ENCODE results near the gene FIGN.

The FIGN gene

DNA sequence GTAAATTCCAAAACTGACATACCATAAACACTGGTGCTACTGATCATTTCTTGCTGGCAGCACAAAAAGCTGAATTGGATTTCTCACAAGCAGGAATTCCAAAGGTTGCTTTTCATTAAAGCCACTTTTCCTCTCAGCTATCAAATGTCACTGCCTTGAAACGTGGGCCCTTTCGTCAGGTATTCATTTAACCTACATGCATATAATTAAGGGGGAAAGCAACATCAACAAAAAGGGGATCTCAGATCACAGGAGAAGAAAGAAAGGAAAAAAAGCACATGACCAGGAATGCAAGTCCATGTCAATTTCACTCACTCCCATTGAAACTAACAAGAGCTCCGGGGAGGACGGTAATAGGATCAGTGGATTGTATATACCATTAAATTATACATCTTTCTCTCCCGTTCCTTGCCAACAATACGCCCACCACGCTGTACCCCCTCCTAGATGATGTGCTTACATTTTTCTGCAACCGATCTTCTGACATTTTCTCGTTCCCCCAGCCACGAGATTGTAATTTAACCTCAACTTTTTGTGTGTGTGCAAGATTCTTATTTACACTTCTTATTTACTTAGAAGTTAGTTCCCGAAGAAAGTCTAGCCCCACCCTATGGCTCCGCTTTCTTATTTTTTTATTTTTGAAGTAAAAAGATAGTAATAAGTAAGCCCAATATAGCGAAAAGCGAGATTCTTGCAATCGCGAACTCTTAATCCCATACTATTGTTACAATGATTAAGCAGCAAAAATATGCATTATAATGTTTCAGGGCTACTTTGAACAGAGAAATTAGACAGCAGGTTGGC, 725 bp downstream of the FIGN start:
- DNase-seq: no peak

DNA sequence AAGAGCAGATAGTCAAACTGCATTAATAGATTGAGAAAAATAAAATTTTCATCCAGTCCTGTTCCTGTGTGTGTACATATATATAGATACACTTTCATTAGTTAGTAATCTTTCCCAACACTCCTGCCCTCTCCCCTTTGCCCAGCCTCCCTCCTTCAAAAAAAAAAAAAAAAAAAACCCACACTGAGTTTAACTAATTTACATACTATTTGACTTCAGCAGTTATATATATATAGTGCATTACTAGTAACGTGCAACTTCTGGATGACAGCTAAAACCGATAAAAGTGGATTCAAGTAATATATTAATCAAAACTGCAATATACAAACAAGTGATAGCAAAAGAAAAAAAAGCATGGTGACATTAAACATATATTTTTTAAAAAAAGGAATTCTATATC, 1.4 kb downstream of the FIGN start:
- no peak for DNase-seq

DNA sequence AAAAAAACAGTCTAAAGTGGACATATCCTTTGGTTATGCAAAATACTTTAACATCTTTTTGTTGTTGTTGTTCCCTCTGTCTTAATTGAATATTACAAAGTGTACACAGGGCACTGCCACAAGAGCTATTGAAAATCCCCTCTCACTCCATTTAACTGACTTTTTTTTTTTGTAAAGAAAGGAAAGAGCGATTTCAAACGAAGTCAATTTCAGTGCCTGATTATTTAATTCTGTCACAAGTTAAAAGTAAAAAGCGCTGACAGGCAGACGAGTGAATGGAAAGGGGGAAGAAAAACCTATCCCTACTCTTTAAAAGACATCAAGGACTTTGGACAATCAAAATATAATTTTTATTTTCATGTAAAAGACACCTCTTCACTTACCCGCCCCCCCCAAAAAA, 1.9 kb downstream of the FIGN start:
- no peak for DNase-seq

DNA sequence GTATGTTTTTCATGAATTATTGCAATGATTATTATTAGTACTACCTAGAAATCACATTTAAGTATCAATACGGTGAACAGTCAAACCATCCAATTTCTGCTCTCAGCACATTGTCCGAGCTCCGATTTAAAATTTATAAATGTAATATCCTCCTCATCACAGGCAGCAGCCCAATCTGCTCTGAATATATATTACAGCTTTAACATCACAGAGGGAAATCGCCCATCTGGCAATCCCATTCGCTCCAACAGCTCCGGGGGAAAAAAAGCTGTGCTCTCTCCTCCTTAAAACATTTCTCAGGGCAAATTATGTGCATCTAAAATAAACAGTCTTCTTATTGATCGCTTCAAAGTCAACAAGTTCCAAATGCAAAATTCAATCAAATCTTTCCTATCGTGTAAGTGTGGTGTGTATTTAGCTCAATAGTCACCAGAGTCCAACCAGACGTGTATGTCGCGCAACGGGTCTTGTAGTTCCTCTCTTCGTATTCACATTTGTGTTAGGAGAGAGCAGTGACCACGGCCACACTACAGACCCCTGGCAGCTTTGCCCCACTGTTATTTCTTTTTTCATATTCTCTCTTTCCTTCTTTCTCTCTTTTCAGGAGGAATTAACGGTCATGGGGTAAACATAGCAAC, 2.4 kb downstream of the FIGN start:
- DNase-seq: no peak

DNA sequence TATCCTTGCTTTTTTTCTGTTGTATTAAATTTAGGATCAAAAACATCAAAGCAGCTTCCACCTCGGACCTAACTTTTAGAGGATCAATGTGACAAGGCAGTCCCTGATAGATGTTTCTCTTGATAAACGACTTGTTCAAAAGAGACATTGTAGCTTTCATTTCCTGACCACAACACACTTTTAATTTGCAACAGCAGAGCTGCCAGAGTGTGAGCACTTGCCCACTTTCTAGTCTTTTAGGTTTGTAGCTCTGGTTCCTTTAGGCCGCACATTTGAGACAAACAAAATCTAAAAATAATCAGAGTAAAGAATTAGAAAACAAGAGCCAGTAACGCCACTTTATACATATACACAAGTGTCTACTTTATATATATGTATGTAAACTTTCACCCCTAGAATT, 3.1 kb downstream of the FIGN start:
- DNase-seq: no peak

DNA sequence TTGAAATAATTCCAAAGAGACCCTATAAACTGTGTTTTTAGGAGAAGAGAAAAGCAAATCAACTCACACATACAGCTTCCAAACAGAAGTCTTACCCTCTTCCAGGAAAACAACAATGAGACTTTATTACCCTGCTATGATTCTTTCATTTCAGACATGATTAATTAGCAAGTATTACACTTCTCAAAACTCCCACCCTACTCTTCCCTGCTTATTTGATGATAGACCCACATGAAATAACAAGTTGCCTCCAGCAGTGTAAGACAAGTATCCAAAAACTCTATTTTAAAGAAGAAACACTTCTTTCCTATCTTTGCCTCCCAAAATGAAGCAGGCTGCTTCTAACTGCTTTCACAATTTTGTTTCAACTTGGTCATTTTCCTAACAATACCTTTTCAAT, 4.1 kb downstream of the FIGN start:
- no peak for DNase-seq

DNA sequence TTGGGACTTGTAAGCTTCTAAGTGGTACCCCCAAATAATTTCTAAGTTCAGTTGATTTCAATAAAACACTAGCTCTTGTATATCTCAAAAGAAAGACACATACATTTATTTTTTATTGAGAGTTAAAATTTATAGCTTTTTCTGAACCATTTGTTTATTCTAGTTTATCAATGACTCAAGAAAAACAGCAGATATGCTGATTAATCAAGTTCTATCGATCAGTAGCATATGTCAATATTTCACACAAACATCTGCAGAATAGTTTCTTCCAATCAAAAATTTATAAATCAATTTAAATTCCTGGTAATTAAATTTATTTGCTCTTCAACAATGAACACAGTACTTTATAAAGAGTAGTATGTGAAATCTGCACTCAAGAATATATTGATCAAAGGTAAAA, 5.3 kb downstream of the FIGN start:
- DNase-seq: no peak

DNA sequence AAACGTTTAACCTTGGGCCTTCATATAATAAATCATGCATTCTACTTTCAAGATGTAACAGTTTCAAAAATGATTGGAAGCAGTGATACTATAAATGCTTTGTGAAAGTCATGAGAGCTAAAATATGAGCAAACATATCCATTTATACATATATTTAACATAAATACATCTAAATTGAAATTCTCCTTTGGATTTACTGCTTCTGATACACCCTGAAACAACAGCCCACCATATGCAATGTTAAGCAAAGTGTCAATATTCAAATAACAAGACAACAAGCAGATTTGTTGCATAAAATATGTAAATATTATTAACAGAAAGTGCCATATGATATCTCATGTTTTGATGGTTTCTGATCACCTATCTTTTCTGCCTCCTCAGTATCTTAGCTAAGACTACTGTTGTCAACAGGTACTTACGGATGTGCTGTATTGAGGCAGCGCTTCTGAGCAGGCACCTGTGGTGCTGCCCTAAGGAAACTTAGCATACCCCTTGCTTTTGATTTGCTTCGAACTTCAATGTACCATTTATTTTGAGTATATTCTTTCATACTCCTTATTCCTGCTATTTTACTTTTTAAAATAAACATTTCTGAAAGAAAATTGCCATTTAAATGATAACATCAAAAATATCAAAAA, 6.1 kb downstream of the FIGN start:
- no peak for DNase-seq

DNA sequence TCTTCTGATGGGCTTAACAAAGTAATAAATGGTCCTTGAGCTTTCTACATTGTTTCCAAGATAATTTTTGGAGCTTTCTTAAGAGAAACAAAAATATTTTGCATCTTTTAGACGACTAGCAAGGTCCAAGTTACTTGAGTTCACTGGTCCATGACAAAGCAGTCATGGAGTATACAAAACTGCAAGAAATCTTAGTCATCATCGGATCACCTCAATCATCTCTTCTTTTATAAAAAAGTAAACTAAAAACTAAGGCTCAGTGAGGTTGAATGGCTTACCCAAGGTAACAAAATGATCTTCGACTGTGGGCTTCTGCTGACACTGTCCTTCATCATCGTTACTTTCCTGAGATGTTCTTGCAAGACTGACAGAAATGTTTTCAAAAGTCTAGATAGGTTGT, 11.9 kb downstream of the FIGN start:
- DNase-seq: no peak

DNA sequence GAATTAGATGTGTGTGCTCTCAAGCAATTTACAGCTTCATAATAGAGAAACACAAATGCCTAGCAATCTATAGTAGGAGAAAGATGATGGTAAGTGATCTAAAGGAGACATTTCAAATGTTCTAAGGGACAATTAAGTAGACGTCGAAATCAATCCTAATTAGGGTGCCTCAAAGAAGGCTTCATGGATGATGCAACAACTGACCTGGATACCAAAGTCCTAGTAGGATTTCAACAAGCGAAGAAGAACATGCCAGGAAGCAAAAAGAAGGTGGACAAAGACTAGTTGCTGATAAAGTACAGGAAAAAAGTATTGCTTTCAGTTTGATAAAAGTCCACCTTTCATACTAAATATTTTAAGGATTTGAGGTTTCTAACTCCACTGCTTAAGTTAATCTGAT, 12.5 kb downstream of the FIGN start:
- no peak for DNase-seq

DNA sequence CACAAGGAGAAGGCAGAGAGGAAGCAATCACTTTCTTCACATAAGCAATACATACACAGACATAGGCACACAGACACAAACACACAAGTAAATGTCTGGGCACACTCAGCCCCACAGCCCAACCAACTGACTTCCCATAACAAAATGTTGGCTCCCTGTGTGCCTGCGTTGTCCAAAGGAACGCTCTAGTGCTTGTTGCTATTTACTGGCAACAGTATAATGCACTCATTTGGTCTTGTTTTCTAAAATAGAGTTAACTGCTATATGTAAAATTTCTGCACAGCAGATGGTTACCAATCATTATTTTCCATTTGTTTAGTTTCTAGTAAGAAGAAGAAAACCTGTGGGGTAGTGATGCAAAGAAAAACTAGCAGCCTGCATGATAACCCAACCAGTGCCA, 16.5 kb downstream of the FIGN start:
- DNase-seq: no peak

DNA sequence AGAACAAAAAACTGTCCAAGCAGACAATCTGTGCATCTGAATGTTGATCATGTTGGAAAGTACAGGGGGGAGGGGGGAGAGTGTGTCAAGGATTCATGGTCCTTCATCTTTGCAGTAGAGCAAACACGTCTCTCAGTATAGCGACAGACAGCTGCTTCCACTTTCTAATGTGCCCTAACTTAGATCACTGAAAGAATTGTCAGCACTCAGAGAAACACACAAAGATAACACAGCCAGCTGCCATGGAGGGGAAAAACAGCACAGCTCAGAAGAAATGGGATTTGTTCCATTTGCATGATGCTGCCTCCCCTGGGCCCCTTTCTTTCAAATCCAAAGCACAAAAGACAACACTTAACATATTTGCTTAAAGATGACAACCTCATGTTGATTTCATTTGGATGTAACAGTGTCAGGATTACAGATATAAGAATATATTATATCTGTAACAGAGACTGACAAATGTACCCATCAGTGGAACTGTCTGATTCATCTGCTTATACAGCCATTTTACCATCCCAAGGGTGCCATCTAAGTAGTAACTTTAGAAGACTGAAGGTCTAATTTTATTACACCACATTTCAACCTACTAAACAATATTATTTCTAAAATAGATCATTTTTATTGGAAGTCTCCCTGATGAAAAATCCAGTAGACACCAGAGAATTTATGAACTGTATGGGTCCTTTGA, 17.7 kb downstream of the FIGN start:
- no peak for DNase-seq

DNA sequence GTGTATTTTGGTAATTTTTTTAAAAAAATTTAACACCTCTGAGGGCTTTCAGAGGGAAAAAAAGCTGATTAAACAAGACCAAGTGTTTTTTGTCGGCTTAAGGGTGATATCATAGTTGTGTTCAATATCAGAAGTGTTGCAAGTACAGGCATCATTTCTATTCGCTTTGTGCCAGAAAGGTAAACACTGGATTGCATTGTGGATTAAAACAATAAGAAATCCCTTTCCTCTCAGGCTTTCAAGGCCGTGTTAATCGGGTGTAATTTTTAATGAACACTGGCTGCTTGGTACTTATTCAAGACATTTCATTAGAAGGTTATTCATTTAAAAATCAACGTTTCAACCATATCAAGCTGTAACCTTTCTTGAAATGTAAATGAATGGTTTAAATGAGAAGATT, 18.3 kb downstream of the FIGN start:
- no peak for DNase-seq

DNA sequence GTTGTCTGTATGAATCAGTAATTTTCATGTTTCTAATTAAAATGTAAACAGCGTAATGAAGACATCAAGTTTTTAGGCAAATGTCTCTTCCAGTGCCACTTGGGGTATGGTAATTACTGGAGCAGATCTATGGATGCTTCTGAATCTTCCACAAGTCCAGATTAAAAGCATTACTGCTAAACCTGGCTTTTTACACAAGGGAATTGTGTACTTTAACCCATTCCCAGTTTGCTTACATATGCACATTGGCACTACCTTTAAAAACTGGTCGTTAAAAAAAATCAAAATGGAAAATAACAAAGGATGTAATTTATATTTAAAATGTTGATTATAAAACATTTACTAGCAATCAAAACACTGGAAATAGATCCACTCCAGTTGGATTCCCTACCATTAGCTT, 19.7 kb downstream of the FIGN start:
- DNase-seq: no peak

DNA sequence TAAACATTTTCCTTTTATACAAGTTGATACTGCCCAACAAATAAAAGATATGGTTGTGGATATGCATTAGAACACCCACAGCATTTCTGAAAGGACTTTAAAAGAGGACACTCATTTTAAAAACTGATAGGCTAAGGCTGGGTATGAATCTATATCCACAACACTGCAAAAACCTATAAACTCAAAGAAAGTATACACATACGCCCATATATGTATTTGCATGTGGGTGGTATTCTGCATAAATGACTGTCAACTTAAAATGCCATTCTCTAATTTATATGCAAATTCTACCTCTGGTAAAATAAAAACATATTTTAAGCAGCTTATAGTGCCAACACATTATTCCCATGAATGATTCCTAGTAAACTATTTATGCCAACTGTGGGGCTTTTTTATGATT, 20.1 kb downstream of the FIGN start:
- DNase-seq: no peak

DNA sequence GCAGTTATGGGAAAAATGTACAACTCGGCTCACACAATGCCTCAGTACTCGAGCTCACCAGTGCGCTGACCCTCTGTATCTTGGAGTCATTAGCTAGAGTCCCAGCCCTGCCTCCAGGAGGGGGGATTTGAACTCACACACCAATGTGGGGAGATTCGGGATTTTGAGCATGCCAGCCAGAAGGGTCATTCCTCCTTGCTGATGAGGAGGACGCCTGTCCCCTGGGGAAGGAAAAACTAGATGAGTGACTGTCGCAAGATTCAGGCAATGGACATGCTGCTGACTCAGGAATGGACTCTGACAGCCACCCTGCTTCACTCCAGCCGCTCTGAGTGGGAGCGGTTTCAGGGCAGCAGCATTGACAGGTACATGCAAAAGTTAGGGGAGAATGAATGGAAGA, 20.6 kb downstream of the FIGN start:
- DNase-seq: no peak

DNA sequence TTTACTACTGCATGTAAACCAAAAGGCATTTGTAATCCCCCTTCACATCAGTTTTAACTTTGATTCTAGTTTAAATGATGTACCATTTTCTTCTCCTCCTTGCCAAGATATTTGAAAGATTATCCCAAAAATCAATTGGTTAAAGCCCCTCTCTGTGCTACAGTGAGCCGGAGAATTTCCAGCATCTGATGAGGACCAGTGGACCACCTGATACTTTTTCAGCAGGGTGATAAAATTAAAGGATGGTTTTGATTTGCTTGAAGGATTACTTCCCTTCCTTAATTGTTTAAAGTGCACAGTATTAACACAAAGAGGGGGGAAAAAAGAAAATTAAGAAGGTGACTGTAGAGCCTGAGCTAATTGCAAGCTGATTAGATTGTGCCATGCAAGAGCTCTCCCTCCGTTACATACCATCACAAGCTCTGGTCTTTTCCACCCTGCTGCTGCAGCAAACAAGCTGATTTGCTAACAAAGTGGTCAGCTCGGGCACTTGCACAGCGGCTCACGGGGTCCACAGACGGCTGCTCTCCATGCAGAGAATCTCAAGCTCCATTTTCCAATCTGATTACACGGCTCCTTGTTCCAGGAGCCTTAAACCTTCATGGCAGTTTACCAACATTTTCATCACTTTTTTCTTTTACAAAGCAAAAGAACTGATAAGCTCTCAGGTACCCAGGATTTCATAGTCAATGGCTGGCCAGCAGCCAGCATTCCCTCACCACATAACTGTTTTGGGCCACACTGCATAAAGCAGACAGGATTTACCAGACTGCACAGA, 22.1 kb downstream of the FIGN start:
- no peak for DNase-seq

DNA sequence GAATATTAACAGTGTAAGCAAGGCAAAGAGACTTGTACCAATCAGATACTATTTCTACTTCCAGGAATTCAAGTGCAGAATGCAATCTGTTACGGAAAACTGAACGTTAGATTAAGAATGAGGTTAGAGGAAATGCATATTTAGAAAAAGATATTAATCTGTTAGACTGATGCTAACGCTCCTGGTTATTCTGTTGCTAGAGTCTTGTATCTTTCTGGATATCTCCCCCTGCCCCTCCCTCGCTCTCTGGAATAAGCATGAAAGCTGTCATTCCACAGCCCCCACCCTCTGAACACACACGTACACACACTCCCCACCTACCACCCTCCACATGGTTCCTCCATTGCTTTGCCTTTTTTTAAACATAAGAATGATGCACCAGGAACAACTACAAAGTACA, 24.1 kb downstream of the FIGN start:
- no peak for DNase-seq

DNA sequence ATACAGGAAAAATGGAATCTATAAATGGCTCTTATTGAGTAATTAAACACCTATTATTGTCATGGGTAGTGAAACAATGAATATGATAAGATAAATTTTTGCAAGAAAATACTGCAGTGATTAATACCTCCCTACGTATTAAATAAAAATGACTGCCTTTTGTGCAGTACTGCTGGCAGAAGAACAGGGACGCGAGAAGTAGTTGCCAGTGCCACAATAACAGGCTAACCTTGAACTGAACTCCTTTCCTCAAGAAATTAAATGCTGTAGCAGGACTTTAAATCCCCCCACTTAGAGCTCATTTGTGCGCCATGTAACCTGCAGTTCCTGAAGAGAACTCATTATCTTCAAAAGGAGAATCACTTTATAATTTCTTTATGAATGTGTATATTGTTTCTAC, 24.6 kb downstream of the FIGN start:
- DNase-seq: no peak

DNA sequence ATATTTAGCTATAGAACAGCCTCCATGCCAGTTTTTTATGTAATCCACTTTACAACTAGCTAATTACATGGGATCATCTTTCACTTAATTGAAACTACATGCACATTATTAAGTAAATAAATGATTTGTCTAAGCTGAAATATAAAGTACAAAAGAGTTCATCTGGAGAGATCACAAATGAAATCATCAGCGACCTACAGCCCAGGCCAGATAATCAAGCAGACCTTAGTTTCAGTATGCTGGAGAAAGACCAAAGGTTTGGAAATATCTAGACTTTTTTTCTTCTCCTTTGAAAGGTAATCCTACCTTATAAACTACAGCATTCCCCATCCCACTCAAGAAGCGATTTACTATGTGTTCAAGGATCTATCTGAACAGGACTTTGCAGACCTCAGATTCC, 26.5 kb downstream of the FIGN start:
- no peak for DNase-seq

DNA sequence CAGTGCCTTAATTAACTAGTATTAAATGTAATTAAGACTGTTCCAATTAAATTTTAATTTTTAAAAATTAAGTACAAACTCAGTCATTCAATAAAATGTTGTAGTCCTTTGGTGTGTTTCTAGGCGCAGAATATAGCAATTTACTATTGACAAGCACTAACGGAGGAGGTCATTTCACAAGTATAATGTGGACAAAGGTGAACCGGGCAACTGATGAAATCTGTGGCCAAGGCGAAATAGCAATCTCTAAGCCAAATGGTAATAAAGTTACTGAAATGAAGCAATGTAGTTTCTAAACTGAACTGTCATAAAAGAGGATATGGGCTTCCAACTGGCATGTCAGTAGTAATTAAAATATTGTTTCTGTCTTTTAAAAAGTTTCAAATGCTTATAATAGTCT, 27.5 kb downstream of the FIGN start:
- DNase-seq: no peak

DNA sequence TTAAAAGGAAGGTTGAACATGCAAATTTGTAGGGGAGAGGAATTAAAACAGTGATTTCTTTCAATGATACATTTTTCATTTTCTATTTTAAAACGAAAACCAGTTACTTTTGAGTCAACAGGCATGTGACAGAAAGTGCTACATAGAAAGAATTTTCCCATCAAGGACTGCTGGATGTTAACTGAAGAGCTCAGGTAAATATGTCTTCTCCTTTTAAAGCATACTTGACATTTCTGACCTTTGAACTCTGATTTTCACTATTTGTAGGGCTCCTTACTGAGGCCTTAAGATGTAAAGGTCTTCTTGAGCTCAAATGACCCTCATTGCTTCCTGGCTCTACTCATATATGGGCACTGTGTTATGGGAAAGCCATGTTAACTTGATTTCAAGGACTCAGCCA, 32.4 kb downstream of the FIGN start:
- no peak for DNase-seq
